HG03095 (cell line): ENCODE data around the gene IGF1R.

Experiments
- ATAC-seq: cut with Tn5 transposase; IDR thresholded peaks from one replicate; pipeline ENCODE4 v1.9.1; 2021; ENCODE audit warnings: moderate library complexity; ENCODE audit not compliant: unreplicated experiment

Gene IGF1R

DNA sequence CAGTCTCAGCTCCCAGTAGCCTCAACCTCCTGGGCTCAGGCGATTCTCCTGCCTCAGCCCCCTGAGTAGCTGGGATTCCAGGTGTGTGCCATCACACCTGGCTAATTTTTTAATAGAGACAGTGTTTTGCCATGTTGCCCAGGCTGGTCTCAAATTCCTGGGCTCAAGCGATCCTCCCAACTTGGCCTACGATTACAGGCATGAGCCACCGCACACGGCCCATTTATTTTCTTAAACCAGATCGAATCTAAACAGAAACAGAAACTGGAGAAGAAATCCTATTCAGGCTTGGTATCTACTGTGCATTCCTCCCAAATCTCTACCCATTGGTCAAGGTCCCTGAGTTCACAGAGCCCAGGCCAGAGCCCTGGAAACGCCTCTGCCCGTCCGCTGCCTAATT, 285.1 kb downstream of the IGF1R start:
- no peak for ATAC-seq

DNA sequence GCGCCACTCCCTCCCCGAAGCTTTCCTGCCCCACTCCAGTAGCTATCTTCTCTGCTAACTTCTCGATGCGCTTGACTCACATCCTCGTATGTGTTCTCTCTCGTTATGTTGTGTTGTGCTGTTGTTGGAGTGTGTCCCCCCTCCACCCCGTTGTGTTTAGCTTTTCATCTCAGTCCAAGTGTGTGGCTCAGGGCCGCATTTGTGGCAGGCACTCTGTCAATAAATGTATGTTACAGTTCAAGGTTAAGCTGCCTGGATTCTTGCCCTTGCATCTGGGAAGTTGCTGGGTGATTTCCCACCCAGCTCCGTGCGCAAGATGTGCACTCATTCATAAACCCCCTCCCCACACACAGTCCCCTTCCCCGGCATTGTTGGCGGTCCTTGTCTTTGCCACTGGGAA, 287.4 kb downstream of the IGF1R start:
- no peak for ATAC-seq

DNA sequence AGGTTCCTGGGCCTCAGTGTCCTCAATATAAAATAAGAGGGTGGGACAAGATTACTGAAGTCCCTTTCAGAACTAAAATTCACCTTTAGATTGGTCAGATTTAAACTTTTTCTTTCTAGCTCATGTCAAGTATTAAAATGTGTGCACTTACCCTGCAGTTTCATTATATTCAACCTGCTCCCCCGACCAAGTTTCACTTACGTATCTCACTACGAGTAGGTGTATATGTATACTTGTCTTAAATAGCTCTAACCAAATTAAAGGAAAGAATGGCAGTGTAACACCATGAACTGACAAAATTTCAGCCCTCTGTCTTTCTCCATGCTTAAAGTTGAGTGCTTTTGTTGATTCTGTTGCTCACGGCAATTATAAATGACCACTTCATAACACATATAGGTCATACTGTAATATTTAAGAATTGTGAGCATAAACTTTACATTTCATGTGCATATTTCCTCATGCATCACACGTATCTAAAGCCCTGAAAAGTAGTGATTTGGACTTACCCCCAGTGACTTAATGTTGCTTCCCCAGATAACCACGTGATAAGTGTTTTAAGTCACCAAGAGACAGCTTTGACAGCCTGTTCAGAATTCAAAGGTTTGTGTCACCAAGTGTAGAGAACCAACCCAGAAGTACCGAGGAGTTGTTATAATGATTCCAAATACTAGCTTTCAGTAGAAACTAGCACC, 289.2 kb downstream of the IGF1R start:
- peak; percentile 91 for ATAC-seq

DNA sequence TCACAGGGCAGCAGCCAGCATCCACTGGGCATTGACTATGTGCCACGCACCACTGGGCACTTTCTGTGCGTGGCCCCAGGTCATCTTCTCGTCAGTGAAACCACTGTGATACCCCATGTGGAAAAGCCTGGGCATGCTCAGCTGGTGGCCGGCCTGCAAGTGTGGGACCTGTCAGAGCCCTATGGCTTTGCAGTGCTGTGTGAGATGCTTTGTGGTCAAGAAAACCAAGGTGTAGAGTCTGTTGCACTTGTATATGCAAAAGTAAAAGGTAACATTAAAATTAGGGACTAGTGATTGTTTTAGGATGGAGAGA, 289.7 kb downstream of the IGF1R start:
- ATAC-seq, result peak; percentile 30

DNA sequence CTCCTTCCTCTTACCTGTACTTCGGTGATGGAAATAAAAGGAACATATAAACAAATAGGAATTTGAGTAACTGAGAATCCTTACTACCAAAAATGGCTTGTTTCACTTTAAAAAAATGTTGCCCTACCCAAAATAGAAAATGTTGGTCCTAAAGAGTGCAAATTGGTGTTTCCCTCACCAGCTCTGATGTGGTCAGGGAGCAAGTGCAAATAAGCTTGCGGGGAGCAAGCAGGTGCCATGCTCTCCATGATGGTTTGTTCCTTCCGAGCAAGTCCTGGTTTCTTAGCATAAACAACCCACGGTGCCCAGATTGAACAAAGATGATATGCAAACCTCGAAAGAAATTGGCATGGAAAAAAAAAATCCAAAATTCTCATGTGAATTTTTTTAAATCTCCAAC, 290.5 kb downstream of the IGF1R start:
- no peak for ATAC-seq

DNA sequence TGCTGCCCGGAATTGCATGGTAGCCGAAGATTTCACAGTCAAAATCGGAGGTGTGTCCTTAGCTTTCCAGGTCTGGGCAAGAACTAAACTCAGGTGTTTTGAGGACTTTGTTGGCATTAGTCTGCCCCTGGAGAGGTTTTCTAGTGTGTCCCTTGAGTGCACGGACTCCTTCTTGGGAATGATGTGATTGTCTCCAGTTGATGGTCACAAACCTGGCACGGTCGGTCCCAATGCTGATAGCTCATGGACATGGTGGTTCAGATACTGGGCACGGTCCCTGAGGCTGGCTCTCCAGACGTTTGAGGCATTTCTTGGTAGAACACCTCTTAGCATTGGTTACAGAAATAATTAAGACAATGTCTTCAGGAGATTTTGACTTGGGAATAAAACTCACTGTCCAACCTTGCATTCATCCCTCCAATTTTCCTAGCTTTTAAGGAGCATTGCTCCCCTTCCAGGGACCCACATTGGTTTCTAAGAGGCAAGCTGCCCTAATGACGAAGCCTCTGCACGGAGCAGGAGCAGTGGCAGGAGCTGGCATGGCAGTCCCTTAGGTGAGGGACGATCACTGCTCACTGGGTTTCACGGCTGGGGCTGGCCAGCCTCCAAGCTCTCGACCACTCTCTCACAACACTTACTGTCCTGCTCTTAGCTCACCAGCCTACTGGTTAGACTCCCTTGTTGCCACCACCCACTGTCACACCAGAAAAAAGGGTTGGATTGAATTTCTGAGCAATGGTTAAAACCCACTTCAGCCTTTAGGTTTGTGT, 291.2 kb downstream of the IGF1R start:
- no peak for ATAC-seq

DNA sequence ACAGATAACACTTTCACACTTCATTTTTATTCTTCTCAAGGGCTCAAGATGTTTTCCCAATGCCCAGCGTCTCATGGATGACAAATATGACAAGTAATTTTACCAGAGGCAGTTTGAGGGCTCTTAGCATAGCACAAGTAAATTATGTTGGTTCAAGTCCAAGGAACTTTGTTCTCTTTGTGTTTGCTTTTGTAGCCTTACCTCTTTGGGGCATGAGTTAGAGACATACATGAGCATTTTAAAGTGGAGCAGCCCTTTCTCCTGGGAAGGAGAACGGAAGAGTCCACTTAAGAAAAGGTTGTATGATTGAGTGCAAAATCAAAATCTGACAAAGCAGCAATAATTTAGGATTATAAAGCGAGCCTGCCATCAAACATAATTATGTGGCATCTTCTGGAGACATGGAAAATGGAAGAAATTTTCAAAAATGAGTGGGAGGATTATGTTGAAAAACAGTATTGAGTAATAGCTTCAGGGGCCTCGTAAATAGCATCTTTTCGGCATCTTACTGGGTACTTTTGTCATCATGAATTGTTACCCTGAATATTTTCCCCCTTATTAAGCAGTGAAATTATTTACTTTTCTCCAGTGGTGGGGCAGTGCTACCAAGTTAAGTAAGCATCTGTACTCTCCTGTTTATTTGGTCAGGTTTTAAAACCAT, 293.4 kb downstream of the IGF1R start:
- ATAC-seq, result no peak

DNA sequence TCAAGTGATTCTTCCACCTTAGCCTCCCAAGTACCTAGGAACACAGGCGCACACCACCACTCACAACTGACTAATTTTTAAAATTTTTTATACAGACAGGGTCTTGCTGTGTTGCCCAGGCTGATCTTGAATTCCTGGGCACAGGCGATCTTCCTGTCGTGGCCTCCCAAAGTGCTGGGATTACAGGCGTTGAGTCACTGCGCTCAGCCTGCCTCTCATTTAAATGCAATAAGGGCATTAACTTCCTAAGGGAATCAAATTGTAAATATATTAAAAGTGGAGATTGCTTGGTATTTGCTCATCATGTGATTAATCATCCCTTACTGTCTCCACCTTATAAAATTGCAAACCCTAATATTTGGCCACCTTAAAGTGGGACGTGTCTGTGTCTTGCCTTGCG, 294.1 kb downstream of the IGF1R start:
- no peak for ATAC-seq

DNA sequence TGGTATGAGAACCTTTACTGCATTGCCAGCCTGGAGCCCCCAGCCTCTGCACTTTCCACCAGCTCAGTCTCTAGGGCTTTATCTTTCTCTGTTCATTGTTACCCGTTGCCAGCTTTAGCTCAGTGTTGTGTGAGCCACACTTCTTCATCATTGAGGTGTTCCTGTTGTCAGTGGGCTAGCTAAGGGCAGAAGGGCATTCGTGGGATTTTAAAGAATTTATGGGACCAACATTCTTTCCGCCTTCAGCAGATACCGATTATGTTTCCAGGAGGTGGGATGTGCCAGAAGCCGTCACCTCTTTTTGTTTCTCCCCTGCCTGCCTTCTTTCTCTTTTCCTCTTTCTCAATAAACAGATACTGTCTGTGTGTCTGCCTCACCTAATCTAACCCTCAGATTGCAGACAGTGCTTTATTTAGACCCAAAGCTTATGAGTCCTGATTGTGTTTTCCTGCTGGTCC, 294.7 kb downstream of the IGF1R start:
- ATAC-seq, result no peak

DNA sequence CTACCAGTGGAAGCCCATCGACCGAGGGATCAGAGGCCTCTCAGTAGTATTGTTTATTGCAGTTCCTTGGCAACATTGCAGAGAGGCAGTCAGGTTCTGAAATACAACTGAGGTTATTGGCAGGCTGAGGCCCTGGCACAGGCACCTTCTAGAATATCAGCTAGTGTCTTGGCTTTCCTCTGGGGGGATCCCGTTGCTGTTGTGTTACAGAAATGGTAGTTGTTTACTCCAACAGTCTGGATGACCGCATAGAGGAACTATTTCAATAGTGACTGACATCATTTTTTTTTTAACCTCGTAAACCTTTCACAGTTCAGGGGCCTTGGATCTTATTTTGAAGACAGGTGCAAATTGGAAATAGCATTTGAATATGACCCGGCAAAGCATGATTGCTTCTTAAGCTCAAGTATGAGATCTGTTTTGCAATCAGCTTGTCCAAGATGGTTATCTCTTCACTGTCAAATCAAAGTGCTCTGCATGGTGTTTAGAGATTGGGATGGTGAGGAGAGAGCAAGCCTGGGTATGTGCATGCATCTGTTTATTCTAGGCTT, 295.3 kb downstream of the IGF1R start:
- ATAC-seq, result no peak

DNA sequence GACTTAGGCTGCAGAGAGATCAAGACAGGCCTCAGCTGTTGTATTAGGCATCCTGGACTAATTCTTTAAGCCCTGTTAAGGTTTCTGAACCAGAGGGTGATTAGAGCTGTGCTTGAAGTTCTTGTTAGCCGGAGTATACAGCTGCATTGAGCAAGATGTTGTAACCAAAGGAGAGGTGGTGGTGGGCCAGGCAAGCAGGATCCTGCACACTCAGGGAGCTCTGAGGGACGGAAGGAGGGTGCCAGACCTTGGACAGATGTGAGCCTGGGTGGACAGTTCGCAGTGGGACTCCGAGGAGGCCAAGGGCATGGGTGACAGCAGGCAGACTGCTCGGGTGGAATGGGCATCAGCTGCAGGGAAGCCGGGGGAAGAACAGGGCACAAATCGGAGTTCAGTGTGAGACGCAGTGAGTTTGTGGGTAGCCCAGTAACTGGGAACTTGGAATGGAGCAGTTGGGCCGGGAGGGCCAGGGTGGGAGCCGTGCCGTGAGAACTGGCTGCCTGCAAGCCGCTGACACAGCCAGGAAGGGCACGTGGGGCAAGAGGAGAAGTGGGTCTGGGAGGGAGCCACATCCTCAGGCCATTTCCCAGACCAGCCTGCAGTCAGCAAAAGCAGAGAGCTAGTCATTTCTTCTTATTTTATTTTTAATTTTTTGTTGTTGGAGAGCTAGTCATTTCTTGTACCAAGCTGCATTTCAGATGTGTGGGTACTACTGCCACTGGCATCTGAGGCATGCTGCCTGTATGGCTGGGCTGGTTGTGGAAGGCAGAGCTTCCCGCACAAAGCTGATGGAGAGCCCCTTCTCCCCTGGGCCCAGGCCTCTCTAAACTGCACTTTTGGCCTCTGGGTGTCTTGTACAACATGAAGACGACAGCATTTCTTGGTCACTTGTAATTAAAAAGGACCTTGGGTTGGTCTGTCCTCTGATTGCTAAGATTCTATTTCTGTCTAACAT, 298.2 kb downstream of the IGF1R start:
- ATAC-seq, result no peak

DNA sequence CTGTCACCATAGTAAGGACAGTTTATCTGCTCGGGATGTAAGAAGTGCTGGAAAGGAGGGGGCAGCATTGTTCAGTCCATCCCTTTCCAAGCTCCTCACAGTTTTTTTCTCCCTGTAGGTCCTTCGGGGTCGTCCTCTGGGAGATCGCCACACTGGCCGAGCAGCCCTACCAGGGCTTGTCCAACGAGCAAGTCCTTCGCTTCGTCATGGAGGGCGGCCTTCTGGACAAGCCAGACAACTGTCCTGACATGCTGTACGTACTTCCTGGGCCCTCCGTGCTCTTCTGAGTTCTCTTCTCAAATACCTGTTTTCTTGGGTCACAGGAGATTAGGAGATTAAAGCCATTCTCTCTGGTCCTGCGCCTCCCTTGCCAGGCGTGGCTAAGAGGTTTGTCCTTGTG, 300.1 kb downstream of the IGF1R start:
- ATAC-seq, result no peak

DNA sequence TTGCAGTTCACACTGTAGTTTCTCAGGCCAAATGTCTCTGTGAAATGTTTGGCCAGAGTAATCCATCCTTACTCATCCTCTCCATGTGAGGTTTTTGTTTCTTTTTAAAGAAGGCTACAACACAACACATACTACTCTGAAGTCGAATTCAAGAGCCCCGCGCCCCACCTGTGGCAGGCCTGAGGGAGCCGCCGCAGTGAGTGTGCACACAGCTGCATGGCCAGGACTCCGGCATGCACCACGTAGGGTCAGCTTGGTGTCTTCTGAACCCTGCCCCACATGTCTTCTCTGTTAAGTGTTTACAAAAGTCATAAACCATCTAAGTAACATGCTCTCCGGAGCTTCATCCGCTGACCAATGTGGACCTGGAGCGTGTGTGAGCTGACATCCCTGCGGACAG, 300.6 kb downstream of the IGF1R start:
- ATAC-seq, result no peak

DNA sequence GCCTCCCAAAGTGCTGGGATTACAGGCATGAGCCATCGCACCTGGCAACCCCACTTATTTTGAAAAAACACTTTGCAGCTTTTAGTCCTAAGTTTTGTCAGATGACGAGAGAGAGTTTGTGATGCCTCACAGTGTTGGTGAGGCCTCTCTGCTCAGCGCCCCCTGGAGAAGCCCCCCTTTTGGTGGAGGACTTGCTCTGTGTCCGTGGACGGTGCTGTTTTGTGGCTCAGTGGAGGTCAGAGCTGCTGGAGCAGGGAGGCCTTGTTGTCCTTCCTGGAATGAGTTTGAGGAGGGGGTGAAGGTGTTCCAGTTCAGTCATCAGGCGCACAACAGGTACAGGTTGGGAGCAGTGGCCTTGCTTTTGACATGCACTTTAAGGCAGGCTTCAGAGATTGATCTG, 301.3 kb downstream of the IGF1R start:
- ATAC-seq, result no peak

DNA sequence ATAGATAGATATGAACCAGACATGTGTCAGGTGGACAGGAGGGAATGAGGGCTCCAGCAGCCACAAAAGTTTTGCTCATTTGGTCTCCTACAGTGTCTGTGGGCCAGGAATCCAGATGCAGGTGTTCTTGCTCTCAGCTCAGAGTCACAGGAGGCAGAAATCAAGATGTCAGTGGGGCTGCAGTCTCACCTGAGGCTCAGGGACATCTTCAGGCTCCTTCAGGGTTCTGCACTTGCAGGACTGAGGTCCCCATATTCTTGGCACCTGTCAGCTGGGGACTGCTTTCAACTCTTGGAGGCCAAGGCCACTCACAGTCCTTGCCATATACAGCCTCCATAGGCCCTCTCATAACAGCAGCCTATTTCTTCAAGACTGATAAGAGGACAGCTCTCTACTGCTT, 301.9 kb downstream of the IGF1R start:
- ATAC-seq, result no peak

DNA sequence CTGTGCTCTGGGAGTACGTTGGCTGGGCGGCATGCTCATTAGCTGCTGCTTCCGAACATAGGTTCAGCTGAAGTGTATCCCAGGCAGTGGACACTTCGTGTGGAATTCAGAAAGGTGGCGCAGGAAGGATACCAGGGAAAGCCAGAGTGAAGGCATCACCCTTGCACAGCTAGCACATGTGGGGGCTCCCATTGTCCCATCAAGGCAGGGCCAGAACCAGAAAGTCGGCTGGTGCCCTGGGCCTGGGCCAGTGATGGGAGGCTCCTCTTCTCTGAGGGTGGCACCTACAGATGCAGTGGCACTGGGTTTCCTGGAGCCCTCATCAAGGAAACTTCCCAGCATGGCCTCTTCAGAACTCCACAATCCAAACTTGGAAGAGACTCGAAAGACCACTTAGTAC, 302.7 kb downstream of the IGF1R start:
- no peak for ATAC-seq

DNA sequence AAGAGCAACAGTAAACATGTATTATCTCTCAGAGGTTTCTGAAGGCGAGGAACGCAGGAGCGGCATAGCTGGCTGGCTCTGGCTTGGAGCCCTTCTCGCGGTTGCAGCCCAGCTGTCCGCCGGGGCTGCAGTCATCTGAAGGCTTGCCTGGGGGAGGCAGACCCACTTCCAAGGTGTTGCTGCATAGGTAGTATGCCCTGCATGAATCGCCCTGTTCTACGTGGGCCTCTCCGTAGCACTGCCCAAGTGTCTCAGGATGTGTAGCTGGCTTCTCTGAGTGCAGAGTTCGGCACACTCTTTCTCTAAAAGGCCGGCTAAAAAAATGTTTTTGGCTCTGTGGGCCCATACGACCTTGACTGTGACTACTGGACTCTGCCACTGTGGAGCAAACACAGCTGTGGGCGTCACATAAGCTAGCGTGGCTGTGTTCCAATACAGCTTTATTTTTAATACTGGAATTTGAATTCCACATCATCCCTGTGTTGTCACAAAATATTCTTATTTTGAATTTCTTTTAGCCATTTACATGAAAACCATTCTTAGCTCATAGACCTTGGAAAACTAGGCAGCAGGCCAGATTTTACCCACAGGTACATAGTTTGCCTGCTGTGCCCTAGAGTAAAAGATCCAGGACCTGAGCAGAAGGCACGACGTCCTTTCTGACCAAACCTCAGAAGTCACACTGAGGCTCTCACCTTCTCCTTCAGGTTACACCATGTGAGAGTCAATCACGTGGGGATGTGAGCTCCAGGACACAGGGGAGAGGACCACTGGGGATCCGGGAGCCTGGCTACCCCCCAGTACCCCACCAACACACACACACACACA, 303.4 kb downstream of the IGF1R start:
- ATAC-seq, result no peak

DNA sequence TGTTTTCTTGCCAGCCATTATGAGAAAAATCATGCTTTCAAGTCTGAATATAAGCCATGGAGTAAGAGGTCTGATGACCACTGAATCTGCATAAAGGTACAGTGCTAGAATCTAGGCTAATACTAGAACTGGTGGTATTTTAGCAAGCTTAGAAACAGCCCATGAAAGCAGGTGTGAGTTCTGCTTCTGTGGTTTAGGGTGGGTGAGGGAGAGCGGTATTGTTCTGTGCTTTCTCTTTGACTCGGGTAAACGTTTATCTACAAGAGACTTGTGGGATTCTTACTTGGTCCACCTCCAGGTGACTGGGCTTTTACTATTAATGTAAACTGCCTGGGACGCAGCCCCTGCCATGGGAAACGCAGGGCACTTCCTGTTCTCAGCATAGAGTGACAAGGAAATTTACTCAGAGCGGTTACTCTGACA, 304.1 kb downstream of the IGF1R start:
- peak; percentile 93 for ATAC-seq

DNA sequence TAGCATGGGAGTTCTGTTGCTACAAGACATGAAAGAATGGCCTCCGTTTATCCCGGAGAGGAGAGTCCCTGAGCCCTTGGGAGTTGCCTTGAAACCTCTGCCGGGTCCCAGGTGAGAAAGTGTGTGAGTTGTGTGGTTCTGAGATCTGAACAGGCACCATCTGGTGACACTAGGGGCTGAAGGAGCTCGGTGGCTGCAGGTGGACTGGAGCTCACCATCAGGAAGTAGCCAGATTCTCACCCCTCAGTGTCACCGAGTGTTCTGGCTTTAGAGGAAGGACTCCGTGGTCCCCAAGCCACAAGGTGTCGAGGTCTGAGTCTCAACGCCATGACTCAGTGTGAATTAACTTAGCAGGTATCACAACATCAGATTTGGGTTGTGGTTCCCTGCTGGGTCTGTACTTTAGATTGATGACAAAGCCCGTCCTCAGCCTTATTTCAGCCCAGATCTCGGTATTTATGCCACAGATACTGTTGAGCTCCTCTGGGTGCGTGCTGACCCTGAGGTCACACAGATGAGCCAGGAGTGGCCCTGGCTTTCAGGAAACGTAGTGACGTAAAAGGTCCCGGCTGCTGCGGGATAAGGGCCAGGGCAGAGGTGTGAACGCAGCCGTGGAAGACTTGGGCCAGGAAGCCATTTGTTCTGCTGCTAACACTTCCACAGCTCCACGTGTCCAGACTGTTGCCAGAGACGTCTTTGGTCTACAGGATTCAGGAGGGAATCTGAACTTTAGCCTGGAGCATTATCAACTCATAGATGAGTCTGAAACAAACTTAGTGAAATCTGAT, 304.9 kb downstream of the IGF1R start:
- ATAC-seq, result peak; percentile 37
